Activated CD4-positive, alpha-beta T cell treated with anti-CD3 and anti-CD28 coated beads, Interleukin-2, amount 50 U/mL, for 48 hours (primary cell): ENCODE results near the gene SVOPL.

ENCODE experiments used
- DNase-seq, 2 experiments: peaks; one replicate each; pipeline ENCODE4 v3.0.0-alpha.2; 2020

Gene SVOPL

GRCh38 chr7:138555684-138556083 lies 145.5 kb downstream of the SVOPL start:
- no peak for DNase-seq

GRCh38 chr7:138554674-138555073 lies 146.5 kb downstream of the SVOPL start:
- no peak for DNase-seq

GRCh38 chr7:138553805-138554204 lies 147.4 kb downstream of the SVOPL start:
- DNase-seq: no peak

- no peak for DNase-seq
These were observed 150.1 kb downstream of the SVOPL start for GRCh38 chr7:138551102-138551501.

- no peak for DNase-seq
These were observed 150.8 kb downstream of the SVOPL start for GRCh38 chr7:138550337-138550736.

- no peak for DNase-seq
These were observed 152.1 kb downstream of the SVOPL start for GRCh38 chr7:138549082-138549481.

GRCh38 chr7:138546829-138547228 lies 154.3 kb downstream of the SVOPL start:
- DNase-seq: no peak

GRCh38 chr7:138546064-138546619 lies 155.0 kb downstream of the SVOPL start:
- DNase-seq: no peak

- DNase-seq: no peak
These were observed 156.0 kb downstream of the SVOPL start for GRCh38 chr7:138545123-138545522.
